Measurements from ENCODE around the gene BTBD9.

The BTBD9 gene

GRCh38 chr6:38593409-38593808 is 46.3 kb downstream of the BTBD9 start:
- DNase-seq, result no peak

DNA sequence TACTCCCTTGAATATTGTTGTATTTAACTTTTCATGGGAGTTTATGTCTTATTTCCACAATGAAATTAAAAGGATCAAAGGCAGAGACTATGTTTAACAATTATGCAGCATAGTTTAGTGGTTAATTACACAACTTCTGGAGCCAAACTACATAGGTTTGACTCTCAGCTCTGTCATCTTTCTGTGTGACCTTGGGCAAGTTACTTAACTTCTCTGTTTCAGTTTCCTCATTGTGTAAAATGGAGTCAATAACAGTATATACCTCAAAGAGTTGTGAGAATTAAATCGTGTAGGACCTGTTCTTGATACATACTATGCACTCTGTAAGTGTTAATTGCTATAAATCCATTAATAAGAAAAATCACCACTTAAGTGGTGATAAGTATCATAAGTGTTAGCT is 48.3 kb downstream of the BTBD9 start:
- no peak for DNase-seq

DNA sequence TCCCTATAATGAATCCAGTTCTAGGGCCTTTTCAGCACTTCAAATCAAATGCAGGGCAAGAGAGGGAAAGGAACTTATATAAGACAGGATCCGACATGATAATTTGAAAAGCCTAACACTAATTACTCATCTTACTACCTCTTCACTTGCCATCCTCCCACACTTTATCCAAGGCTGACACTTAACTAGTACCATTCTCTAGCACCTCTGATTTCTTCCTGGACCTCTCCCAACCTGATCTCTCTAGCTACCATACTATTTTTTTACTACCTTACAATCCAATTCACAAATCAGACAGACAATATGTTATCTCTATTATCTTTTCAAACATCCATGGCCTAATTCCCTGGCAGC is 50.4 kb downstream of the BTBD9 start:
- no peak for DNase-seq

GRCh38 chr6:38588631-38589366 is 50.9 kb downstream of the BTBD9 start:
- no peak for DNase-seq

DNA sequence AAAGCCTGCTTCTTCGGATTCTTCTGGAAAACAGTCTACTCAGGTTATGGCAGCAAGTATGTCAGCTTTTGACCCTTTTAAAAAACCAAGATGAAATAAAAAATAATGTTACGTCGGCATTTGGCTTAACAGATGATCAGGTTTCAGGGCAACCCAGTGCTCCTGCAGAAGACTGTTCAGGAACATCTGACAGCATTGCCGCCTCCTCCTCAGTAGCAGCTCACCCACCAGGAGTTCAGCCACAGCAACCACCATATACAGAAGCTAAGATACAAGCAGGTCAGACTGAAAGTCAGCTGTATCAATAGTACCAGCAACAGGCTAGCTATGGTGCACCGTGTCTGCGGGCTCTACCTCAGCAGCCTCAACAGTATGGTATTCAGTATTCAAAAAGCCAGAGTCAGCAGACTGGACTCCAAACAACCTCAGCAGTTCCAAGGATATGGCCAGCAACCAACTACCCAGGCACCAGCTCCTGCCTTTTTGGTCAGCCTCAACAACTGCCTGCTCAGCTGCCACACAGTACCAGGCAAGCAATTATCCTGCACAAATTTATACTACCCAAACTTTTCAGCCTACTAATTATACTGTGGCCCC is 51.9 kb downstream of the BTBD9 start:
- no peak for DNase-seq

DNA sequence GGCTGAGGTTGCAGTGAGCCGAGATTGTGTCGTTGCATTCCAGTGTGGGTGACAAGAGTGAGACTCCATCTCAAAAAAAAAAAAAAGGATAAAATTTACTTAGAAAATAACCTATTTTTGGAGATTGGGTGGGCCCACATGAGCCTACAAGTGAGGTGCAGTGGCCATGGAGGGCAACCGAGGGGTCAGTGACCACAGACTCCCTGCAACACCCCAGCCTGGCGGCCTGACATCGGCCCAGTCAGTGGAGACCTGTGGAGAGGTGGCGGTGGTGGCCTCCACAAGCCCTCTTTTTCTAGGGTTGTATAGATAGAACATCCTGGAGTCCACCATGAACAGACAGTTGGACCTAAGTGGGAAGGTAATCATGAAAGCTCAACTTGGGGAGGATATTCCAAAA is 52.7 kb downstream of the BTBD9 start:
- no peak for DNase-seq

GRCh38 chr6:38584731-38585130 is 55.0 kb downstream of the BTBD9 start:
- DNase-seq, result no peak

DNA sequence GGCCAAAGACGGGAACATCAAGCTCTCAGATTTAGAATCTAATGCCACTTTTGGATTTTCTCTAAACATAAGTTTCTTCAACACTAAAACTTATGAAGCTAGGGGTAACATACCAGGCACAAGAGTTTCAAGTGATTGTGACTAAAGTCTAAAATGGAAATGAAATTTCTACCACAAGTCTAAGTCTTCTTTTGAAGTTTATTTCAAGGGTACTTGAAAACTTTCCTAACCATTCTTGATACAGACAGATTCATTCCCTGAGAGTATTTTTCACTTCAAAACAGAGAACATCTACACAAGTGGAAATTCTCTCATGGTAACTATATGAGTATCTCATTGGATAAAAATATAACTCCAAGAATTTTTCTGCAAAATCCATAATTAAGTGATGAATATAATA is 56.2 kb downstream of the BTBD9 start:
- no peak for DNase-seq

DNA sequence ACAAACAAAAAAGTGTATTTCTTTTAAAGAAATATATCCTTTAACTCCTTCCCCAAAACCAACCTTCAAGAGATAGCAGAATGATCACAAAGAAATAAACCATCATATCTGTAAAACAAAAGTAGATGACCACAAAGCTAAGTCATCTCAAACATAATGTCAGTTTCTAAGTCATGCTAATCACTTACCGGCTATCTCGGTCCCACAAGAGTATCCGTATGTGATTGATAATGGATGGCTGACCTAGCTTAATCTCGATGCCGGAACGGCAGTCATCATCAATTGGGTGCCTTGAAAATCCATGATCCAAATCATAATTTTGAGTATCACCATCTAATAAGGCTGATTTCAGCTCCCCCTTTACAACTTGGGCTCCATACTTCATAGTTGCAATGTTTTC is 59.7 kb downstream of the BTBD9 start:
- no peak for DNase-seq

DNA sequence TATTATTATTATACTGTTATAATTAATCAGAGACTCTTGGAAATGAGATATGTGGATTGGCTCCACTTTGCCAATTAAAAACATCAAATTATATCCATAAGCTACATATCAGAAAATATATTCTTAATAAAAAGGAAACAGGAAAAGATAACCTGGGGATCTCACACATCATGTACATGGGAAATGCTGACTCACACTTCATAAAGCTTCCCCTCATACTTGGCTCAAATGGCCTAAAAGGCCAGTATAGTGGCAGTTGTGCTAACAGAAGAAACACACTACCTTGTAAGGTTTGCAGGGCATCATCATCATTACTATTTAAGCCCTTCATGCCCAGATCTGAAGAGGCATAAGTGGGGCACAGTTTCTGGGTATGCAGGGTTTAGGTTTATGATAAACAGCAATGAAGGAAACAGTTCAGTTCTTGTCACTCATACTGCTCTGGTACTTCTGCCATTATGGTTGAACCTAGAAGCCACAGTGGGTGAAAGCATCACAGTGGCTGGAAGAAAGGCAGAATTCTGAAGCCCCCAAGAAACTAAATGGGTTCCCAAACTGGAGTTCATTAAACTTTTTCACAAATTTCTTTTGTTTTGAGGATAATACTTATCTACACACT is 60.6 kb downstream of the BTBD9 start:
- DNase-seq, result no peak

- no peak for DNase-seq
Observed at GRCh38 chr6:38578075-38578474, 61.7 kb downstream of the BTBD9 start.

GRCh38 chr6:38577492-38577891 is 62.2 kb downstream of the BTBD9 start:
- DNase-seq, result no peak

GRCh38 chr6:38573801-38574395 is 65.8 kb downstream of the BTBD9 start:
- DNase-seq, result no peak

DNA sequence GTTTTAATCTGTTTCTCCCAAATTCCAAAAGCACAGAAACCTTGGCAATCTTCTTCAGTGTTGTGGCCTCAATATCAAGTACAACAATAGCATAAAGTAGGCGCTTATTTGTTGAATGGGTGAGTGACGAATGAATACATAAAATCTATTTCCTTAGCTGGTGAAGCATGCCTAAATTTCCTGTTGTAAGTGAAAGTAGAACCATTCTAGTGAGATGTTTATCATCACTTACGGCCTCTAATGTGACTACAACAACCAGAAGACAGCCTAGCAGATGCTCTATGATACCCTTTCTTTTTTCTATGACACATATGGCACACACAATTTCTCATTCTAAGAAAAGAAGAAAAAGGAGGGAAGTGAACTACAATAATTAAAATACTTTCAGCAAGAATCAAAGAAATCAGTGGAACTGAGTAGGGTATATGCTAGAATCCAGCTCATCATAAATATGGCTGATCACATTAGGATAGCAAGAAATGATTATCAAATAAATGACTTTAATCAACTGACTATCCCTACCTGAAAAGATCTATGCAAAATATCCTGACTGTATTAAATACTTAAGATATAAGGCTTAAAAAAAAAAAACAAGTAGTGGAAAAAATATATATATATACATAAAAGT is 67.4 kb downstream of the BTBD9 start:
- DNase-seq, result no peak

DNA sequence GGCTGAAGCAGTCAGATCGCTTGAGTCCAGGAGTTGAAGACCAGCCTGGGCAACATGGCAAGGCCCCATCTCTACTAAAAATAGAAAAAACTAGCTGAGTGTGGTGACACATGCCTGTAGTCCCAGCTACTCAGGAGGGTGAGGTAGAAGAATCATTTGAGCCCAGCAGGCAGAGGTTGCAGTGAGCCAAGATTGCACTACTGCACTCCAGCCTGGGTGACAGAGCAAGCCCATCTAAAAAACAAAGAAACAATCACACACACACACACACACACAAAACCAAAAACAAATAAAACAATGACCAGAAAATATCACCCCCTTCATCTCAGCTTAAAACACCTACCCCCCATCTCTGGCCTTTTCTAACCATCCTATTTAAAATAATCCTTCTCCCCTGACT is 68.0 kb downstream of the BTBD9 start:
- DNase-seq, result no peak

DNA sequence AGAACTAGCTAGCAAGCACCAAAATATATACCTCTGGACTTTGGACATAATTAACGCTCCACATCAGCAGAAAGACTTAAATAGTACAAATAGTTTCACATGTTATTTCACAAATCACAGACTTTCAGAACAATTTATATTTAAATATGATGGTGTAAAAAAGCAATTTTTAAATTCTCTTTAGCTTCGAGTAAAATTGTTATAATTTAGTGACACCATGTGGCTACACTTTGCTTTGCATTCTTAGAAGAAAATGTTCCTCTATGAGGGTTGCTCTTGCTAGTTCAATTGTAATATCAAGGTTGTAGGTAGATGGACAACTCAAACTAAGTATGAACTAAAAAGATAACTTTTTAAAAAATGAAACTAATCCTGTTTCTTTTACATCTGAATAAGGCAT is 69.0 kb downstream of the BTBD9 start:
- DNase-seq, result peak; percentile 29

GRCh38 chr6:38567436-38567835 is 72.3 kb downstream of the BTBD9 start:
- peak; percentile 67 for DNase-seq

DNA sequence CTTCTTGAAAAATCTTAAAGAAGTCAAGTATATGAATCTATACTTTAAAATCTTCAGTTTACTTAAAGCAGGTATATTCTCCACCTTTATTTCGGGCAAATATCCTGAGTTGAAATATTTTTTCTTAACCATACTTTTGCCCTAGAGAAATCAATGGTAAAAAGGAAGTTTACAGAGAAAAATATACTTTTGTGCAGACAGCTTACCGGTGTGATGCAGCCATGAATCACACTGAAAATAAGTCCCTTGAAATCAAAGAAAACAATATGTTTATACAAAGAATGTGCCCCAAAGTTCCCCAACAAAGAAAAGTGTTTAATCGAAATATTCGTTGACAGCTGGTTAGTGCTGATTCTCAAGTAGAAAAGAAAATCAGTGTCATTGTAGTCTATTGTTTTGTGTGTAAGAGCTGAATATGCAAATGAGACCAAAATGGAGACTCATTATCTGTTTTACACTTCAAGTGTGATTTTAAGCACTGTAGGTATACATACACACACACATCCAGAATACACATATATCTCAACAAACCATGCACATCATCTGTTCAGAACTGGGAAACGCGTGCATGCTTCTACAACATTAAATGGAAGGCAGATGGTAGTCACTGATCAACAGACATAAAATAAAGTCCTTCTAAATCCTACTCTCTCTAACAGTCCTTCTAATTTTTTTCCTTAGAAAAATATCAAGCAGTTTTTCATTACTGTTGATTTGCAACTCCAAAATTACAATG is 73.3 kb downstream of the BTBD9 start:
- no peak for DNase-seq

DNA sequence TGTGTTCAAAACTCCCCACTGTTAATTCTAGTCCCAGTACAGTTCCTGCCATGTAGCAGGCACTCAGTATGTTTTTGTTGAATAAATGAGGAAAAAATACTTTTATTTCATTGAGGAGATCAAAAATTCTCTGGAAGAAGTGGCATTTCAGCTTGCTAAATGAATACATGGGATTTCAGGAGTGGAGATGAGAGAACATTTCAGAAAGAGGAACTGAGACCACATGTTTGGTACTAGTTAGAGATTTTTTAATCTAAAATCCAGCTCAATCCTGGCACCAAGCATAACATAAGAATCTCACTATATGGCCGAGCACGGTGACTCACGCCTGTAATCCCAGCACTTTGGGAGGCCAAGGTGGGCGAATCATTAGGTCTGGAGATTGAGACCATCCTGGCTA is 75.4 kb downstream of the BTBD9 start:
- DNase-seq, result no peak

- no peak for DNase-seq
Observed at GRCh38 chr6:38555606-38556005, 84.1 kb downstream of the BTBD9 start.

DNA sequence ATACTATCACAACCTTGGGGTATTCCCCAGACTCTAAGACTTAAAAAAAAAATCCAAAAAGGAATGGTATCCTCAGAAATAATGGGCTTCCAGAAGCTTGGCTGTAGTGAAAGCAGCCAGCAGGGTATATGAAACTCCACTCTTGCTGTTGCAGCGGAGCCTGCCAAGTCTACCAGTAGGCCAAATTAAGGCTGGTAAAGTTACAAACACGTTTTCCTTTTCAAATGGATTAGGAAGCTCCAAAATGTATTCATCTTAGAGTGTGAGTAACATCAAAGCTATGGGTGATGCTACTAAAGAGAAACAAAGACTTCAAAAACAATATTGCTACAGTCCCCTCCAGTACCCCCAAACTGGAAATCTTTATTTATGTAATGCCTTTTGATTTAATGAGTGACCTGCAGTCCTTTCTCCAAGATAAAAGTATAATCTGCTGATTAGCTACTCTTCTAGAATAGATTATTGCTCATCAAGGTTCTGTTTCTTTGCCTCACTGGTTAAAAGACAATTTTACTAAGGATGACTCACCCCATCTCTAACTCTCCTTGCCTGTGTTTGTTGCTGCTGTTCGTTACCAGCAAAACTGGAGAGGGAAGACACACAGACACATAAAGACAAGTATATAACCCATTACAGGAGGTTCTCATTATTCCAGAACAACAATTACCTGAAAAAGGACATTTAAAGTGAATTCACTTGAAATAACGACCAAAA is 84.9 kb downstream of the BTBD9 start:
- DNase-seq, result no peak

DNA sequence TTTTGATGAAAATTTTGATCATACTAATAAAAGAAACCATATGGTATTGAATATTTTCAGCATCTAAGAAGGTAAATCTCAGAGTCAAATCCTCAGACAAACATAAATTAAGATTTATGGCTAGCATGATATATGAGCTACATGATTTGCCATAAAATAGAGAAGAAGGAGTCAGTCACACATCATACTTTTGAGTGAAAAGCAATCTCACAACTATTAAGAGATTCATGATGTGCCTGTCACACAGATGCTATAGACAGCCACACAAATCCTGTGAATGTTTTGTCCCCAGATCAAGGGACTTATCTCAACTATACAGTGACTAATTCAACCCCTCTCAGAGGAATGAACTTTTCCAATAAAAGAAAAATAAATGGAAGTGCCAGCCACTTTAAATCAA is 85.7 kb downstream of the BTBD9 start:
- DNase-seq, result no peak
